Sciatic nerve (tissue), 2 donors: ENCODE measurements around the gene SUPT20HL2. TPM values are rescaled to one million over a fixed set of nuclear protein-coding genes. Genes with fewer than 3 reads are reported as not detected.
A peak's percentile ranks its signal among the peaks of the same experiment; 100 is the strongest.
"Not testable (repeated sequence)": the region's sequence is repeated elsewhere in the genome, so short reads cannot be mapped to it uniquely, and the experiment has no call there.

Source experiments
- ATAC-seq: fragments of 200-7000 bp; cut with Tn5 transposase; one replicate; pipeline ENCODE4 v1.9.1; 2020; ENCODE audit warnings: mild to moderate bottlenecking, moderate library complexity
- DNase-seq: peaks from one replicate; pipeline ENCODE4 v3.0.0-alpha.2; 2020; ENCODE audit warnings: low spot score
- intact Hi-C: fragments of 100-400 bp; cut with DNase I; formaldehyde crosslinking; loops from one replicate; pipeline ENCODE4 v1.14.2; 2022
- total RNA-seq: library from RNA; stranded (reverse); fragmentation: NEBNext Ultra II Directional; extraction: Animal tissue kit (Norgen Biotek cat#: 25700); gene quantifications from one replicate; pipeline ENCODE4 v1.2.1, GENCODE V29; 2021
- donor health status: DM: no; HTN: no; CAD: no.
- donor health status: DM: no; HTN: no; CAD: no.

SUPT20HL2 gene
- total RNA-seq, result not detected

GRCh38 chrX:24314019-24314635 lies at the start of gene SUPT20HL2:
Gene SUPT20HL2, minus strand, starts transcription at chrX:24314069. Its CDS starts 754 bp downstream, at chrX:24313315.
- no peak for DNase-seq
- ATAC-seq, result no peak
- intact Hi-C loops, result no loop called here

GRCh38 chrX:24362089-24362745 lies 48.3 kb upstream of the SUPT20HL2 start:
- ATAC-seq, intact Hi-C loops, DNase-seq: not testable (repeated sequence)

GRCh38 chrX:24360272-24360671 lies 46.4 kb upstream of the SUPT20HL2 start, which contains the start of gene SUPT20HL1:
Gene SUPT20HL1, plus strand, starts transcription at chrX:24360639. Its CDS starts 2,122 bp downstream, at chrX:24362761.
- DNase-seq, result no peak
- ATAC-seq, result no peak

GRCh38 chrX:24357106-24357505 lies 43.2 kb upstream of the SUPT20HL2 start:
- intact Hi-C loops, result no loop called here
- ATAC-seq, result no peak

More at GRCh38 chrX:24360272-24360671, 46.4 kb upstream of the SUPT20HL2 start, which contains the start of gene SUPT20HL1:
- intact Hi-C loops, result no loop called here

GRCh38 chrX:24355095-24355494 lies 41.2 kb upstream of the SUPT20HL2 start:
- ATAC-seq, result no peak
- no peak for DNase-seq
- intact Hi-C loops, result no loop called here

More at GRCh38 chrX:24357106-24357505, 43.2 kb upstream of the SUPT20HL2 start:
- no peak for DNase-seq

GRCh38 chrX:24350217-24350616 lies 36.3 kb upstream of the SUPT20HL2 start:
- intact Hi-C loops, result no loop called here
- no peak for ATAC-seq
- no peak for DNase-seq

- intact Hi-C loops, result no loop called here
- ATAC-seq, result no peak
Measured at GRCh38 chrX:24347881-24348280, 34.0 kb upstream of the SUPT20HL2 start.

GRCh38 chrX:24343719-24344118 lies 29.9 kb upstream of the SUPT20HL2 start:
- ATAC-seq (no peak), DNase-seq (no peak)
- intact Hi-C loops, result no loop called here

More at GRCh38 chrX:24347881-24348280, 34.0 kb upstream of the SUPT20HL2 start:
- no peak for DNase-seq

GRCh38 chrX:24341795-24342194 lies 27.9 kb upstream of the SUPT20HL2 start:
- no peak for DNase-seq
- intact Hi-C loops, result no loop called here
- no peak for ATAC-seq

- intact Hi-C loops, result no loop called here
- no peak for ATAC-seq
Measured at GRCh38 chrX:24340501-24340900, 26.6 kb upstream of the SUPT20HL2 start.

GRCh38 chrX:24339911-24340310 lies 26.0 kb upstream of the SUPT20HL2 start:
- DNase-seq, result no peak
- intact Hi-C loops, result no loop called here
- no peak for ATAC-seq

More at GRCh38 chrX:24340501-24340900, 26.6 kb upstream of the SUPT20HL2 start:
- no peak for DNase-seq

- intact Hi-C loops, result no loop called here
- ATAC-seq, result no peak
Measured at GRCh38 chrX:24335871-24336270, 22.0 kb upstream of the SUPT20HL2 start.

GRCh38 chrX:24334461-24334860 lies 20.6 kb upstream of the SUPT20HL2 start:
- no peak for DNase-seq
- intact Hi-C loops, result no loop called here
- no peak for ATAC-seq

More at GRCh38 chrX:24335871-24336270, 22.0 kb upstream of the SUPT20HL2 start:
- no peak for DNase-seq

- intact Hi-C loops, result no loop called here
- ATAC-seq (no peak), DNase-seq (no peak)
Measured at GRCh38 chrX:24333371-24333770, 19.5 kb upstream of the SUPT20HL2 start.

GRCh38 chrX:24332878-24333277 lies 19.0 kb upstream of the SUPT20HL2 start:
- no peak for ATAC-seq
- DNase-seq, result no peak
- intact Hi-C loops, result no loop called here

GRCh38 chrX:24325231-24325630 lies 11.4 kb upstream of the SUPT20HL2 start:
- intact Hi-C loops, result no loop called here
- no peak for DNase-seq
- ATAC-seq, result no peak

GRCh38 chrX:24321741-24322395 lies 8.0 kb upstream of the SUPT20HL2 start:
- DNase-seq, result no peak
- intact Hi-C loops, result no loop called here
- no peak for ATAC-seq

GRCh38 chrX:24317567-24317966 lies 3.7 kb upstream of the SUPT20HL2 start:
- intact Hi-C loops, result no loop called here
- no peak for ATAC-seq
- DNase-seq, result no peak

GRCh38 chrX:24316111-24316510 lies 2.2 kb upstream of the SUPT20HL2 start:
- intact Hi-C loops, result no loop called here
- no peak for DNase-seq
- ATAC-seq, result no peak

GRCh38 chrX:24312249-24312607 lies 1.6 kb downstream of the SUPT20HL2 start:
- peak; percentile 58 for ATAC-seq
- DNase-seq, intact Hi-C loops: not testable (repeated sequence)
